CMK (cell line): ENCODE data around the gene PCIF1.
"Not testable (repeated sequence)": the region's sequence is repeated elsewhere in the genome, so short reads cannot be mapped to it uniquely, and the experiment has no call there.

Experiments
- DNase-seq: peaks from one replicate; pipeline ENCODE4 v3.0.0-alpha.2; 2010; ENCODE audit warnings: low read depth

PCIF1 gene

DNA sequence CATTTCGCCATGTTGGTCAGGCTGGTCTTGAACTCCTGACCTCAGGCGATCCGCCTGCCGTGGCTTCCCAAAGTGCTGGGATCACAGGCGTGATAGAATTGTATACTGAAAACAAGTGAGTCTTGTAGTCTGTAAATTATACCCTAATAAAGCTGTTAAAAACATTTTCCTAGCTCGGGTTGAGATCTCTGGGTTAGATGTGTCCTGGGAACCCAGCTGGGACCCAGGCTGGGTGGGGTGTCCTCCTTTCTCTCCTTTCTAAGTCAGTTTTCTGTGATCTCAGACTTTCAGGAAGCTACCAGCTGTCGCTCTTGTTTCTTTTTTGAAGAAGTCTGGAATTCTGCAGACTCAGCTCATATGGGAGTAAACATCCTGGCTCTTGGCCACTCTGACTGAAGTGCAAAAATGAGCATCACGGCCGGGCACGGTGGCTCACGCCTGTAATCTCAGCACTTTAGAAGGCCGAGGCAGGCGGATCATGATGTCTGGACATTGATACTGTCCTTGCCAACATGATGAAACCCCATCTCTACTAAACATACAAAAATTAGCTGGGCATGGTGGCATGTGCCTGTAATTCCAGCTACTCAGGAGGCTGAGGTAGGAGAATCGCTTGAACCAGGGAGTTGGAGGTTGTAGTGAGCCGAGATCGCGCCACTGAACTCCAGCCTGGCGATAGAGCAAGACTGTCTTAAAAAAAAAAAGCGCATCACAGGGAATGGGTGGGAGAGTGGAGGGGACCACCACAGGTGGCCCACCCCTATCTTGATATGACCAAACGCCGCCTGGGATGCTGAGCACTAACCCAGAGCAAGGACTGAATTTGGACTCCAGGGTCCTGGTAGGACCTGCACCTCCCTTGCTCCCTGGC is 9.9 kb upstream of the PCIF1 start:
- DNase-seq = no peak

DNA sequence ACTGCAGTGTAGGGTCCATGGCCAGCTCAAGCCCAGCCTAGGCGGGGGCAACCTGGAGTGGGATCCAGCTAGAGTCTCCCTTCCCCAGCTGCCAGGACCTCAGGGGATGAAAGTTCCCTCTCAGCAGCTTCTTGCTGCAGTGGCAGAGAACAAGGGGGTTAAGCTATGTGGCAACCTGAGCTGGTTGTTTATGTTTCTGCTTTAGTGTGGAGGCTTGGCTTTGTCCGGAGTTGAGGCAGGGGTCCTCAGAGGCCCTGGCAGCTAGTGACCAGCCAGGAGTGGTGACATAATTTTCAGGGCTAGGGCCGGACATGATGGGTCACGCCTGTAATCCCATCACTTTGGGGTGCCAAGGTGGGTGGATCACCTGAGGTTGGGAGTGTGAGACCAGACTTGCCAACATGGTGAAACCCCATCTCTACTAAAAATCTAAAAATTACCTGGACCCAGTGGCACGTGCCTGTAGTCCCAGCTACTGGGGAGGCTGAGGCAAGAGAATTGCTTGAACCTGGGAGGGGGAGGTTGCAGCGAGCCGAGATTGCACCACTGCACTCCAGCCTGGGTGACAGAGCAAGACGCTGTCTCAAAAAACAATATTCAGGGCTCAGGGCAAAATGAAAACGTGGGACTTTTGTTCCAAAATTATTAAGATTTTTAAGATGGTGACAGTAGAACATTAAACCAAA is 8.5 kb upstream of the PCIF1 start:
- no peak for DNase-seq

DNA sequence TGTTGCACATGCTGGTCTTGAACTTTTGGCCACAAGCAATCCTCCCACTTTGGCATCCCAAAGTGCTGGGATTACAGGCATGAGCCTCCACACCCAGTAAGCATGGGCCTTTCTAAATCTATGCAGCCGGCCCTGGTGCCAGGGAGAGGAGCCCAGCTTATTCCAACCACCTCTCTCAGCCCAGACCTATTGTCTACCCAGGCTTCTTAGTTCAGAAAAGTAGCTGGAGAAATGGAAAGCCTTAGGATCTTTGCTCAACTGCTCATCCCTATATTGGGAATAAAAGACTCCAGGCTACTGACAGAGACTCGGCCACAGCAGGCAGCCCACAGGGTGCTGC is 7.8 kb upstream of the PCIF1 start:
- no peak for DNase-seq

DNA sequence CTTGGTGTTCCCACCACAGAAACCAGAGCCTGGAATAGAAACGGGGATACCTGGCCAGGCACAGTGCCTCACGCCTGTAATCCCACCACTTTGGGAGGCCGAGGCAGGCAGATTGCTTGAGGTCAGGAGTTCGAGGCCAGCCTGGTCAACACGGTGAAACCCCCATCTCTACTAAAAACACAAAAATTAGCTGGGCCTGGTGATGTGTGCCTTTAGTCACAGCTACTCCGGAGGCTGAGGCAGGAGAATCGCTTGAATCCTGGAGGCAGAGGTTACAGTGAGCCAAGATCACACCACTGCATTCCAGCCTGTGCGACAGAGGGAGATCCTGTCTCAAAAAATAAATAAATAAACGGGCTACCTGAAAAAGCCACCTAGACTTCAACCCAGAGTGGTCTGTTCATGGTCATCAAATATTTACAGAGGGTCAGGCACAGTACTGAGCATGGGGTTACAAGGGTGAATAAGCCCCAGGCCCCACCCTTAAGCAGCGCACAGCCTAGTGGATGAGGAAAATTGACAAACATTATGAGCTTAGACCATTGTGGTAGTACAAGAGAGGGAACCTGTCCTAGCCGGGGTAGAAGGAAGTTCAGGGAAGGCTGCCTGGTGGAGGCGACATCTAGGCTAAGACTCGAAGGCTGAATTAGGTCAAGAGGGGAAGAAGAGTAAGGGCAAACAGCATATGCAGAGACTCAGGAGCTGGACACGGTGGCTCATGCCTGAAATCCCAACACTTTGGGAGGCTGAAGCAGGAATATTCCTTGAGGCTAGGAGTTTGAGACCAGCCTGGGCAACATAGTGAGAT is 7.2 kb upstream of the PCIF1 start:
- no peak for DNase-seq

DNA sequence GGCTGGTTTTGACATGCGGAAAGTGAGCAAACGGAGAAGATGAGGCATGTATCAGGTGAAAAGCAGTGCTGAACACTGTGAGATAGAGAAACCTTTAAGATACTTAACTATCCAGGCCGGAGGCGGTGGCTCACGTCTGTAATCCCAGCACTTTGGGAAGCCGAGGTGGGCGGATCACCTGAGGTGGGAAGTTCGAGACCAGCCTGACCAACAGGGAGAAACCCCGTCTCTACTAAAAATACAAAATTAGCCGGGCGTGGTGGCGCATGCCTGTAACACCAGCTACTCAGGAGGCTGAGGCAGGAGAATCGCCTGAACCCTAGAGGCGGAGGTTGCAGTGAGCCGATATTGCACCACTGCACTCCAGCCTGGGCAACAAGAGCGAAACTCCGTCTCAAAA is 2.8 kb upstream of the PCIF1 start:
- not testable (repeated sequence) for DNase-seq

DNA sequence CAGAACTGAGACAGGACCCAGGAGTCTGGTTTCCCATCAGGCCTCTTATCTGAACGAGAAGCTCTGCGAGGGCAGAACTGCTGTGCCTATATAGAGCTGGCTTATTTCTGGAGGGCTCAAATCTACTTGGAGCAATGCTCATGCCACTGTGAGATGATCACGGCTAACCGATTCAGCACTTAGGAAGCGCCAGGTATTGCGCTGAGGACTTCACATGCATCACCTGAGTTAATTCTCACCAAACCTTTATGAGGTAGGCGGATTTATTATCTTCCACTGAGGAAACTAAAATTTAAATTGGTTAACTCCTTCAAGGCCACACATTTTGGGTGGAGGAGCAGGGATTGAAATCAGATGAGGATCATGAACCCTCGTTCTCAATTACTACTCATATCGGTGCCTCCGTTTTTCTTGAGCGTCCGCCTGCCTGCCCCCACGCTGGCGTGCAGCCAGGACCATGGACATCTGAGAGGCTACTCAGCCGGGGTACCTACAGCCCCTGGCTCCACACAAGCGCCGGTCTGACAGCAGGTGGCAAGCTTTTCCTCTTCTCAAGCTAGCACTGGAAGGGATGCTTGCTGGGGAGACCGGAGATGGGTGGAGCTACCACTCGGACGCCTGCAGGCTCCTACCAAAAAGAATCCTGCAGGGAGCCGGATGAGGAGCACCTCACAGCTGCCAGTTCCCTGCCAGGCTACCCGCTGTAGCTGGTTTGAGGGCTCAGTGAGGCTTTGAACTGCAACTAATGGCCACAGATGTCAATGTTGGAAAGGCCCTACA is 1.0 kb upstream of the PCIF1 start:
- peak; percentile 58 for DNase-seq

DNA sequence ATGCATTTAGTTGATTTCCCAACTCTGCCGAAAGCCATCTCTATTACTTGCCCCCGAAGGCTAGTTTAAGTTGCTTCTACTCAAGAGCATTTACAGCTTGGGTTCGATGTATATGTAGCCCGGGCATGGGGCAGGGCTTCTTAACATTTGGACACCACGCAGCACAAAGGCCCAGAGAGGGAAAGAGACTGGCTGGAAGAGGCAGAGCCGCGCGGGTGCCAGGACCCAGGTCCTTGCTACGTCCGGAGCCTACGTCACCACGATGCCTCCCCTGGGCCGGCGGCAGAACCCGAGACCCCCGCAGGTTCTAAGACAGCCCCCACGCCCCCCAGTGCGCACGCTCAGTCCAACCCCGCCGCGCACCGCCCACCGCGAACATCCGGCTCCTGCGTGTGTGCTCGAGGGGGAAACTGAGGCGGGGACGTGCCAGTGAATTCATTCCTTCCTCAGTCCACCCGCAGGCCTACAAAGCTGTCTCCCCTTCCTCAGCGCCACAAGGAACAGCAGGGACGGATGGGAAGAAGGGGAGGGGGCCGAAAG is 367 bp upstream of the PCIF1 start:
- DNase-seq = no peak

DNA sequence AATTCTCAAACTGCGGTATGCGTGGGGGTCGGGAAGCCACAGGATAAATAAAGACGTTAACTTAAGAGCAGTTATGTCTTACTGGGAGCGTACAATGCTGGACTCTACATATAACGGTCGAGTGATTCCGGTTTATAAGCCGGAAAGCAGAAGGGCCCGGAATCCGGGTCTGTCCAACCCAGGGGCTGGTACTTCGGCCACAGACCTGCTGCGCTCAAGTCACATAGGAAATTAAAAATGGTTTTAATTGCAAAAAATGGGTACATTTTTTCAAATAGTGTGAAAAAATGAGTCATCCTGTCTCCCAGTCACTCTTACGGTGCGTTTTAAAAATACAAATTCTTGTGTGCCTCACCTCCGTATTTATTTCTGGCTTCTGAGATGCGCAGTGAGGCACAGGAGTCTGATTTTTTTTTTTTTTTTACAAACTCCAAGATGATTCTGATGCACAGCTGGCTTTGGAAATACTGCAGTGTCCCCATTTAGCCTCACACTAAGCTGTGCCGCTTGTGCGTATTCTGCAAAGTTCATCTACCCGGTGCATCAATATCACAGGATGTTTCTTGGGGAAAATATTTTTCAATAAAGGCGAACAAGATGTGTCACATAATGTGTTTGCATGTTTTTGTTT is 1.0 kb downstream of the PCIF1 start:
- no peak for DNase-seq

DNA sequence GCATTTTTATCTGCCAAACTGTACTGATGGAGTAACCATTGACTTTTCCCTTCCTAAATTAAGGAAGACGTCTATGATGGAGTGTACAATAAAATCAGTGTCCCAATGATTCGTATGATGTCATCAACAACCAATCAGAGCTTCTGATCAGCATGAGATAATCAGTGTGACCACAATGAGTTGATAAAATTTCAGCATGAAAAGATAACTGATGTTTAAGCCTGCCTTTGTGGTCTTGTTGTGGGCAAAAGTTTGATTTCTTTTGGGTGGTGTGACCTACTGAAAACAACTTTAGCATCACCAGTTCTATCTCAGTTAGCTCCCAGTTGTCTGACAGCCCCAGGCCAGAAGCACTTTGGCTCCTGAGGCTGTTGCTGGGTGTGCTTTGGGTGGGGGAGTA is 3.3 kb downstream of the PCIF1 start:
- no peak for DNase-seq

DNA sequence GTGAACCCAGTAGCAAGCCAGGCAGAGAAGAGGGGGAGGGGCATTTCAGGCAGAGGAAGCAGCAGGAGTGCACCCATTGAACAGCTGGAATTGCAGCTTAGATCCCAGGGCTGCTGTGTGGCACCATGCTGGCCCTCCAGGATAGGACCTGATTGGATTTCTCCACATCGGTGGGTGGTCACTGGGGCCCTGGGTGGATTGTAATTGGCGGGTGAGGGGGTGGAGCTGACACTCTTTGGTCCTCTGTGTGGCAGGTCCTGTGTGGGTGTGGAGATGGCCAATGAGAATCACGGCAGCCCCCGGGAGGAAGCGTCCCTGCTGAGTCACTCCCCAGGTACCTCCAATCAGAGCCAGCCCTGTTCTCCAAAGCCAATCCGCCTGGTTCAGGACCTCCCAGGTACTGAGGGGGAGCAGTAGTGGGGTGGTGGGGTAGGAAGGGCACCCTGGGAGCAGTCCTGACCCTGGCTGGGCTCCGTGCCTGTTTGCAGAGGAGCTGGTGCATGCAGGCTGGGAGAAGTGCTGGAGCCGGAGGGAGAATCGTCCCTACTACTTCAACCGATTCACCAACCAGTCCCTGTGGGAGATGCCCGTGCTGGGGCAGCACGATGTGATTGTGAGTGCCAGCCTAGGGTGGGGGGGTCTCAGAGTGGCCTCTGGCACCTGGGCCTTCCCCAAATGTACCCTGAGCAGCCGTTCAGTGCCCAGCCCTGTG is 4.4 kb downstream of the PCIF1 start:
- no peak for DNase-seq

DNA sequence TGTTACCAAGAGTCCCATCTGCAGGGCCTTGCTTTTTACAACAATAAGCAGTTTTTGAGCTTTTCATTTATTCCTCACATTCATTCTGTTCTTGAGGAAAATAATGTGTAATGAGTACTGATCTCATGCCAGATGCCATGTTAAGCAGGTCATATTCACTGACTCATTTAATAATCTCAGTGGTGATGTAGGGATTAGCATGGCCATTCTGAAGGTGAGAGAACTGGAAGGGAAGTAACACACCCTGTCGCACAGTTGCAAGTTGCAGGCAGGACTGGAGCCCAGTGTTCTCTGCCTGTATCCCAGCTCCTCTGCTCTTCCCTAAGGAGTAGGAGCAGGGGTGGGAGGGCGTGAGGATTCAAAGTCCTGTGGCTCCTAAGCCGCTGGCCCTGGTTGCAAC is 5.6 kb downstream of the PCIF1 start:
- no peak for DNase-seq

DNA sequence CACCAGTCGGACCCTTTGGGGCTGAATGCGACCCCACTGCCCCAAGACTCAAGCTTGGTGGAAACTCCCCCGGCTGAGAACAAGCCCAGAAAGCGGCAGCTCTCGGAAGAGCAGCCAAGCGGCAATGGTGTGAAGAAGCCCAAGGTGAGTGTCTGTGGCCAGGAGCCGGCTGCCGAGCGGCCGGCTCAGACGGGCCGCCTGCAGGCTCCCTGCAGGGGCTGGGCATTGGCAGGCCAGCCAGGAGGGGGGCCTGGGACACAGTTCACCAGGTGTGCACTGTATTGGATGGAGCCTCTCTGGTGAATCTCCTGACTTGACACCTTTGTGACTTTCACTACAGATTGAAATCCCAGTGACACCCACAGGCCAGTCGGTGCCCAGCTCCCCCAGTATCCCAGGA is 6.0 kb downstream of the PCIF1 start:
- no peak for DNase-seq

DNA sequence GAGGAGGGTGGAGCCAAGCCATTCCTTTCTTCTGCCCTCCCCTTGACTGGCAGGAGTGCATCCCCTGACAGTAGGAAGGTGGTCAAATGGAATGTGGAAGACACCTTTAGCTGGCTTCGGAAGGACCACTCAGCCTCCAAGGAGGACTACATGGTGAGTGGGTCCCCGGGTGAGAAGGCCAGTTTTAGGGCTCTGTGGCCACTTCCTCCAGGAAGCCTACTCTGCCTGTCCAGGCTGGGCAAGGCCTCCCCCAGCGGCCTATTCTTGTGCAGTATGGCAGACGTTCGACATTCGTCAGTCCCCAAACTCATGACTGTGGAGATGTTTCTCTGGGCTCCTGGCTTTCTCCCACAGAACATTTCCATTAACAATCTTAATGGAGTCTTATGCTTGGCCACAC is 9.1 kb downstream of the PCIF1 start:
- no peak for DNase-seq

DNA sequence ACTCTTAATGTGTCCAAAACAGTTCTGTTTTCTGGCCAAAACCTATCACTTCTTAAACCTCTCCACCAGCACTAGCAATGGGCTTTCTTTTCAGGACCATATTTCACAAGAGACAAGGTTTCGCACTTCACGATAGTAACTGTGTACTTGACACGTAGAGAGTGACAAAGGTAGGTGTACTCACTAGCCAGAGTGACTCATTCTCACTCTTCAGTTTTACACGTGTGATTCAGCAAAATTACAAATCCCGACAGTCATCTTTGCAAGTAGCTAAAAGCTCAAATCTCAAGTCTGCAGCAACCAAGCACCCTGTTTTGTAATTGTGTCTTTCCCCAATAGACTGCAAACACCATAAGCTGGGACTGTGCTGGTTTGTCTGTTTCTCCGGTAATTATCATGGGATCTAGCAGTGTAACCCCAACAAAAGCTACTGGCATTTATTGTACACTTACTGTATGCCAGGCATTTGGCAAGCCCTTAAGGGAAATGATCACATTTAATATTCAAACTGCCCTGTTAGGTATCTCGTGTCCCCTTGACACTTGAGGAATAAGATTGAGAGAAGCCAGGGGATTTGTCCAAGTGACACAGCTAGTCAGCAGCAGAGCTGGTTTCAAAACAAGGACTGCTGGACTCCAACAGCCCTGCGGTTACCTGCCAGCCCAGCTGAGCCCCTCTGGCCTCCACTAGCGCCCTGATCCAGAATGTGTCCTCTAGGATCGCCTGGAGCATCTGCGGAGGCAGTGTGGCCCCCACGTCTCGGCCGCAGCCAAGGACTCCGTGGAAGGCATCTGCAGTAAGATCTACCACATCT is 9.9 kb downstream of the PCIF1 start:
- DNase-seq = no peak

DNA sequence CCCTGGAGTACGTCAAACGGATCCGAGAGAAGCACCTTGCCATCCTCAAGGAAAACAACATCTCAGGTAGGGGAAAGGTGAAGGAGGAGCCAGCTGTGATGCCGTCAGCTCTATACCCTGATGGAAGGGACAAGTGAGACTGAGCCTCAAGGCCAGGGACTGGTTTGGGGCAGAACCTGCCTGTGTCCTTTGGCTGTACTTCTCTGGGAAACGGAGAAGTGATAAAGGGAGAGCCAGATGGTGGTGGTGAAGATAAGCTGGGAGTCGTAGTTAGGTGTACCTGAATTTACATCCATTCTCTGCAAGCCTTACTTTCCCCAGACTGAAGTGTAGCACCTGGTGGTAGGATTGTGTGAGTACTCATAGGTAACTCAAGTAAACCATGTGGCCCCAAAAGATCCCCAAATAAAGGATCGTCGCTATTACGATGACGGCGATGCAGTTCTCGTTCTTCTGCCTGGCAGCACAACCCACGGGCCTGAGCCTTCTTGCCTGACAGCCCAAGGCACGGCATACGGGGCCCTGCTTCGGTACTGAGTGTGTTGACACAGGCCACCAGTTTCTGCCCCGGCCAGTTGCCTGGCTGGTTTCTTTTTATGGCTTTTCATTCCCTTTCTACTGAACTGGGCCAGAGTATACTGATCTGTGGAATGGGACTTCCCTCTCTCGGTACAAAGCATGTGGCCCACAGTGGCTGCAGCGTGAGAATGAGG is 10.6 kb downstream of the PCIF1 start:
- no peak for DNase-seq

DNA sequence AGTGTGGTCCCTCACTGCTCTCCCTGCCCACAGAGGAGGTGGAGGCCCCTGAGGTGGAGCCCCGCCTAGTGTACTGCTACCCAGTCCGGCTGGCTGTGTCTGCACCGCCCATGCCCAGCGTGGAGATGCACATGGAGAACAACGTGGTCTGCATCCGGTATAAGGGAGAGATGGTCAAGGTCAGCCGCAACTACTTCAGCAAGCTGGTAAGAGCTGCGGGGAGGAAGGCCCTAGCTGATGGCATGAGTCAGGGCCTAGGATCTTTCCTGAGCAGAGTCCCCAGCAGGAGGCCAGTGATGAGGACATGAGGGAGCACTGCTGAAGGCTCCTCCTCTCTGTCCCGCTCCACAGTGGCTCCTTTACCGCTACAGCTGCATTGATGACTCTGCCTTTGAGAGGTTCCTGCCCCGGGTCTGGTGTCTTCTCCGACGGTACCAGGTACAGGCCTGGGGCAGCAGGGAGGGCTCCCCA is 11.2 kb downstream of the PCIF1 start:
- no peak for DNase-seq

DNA sequence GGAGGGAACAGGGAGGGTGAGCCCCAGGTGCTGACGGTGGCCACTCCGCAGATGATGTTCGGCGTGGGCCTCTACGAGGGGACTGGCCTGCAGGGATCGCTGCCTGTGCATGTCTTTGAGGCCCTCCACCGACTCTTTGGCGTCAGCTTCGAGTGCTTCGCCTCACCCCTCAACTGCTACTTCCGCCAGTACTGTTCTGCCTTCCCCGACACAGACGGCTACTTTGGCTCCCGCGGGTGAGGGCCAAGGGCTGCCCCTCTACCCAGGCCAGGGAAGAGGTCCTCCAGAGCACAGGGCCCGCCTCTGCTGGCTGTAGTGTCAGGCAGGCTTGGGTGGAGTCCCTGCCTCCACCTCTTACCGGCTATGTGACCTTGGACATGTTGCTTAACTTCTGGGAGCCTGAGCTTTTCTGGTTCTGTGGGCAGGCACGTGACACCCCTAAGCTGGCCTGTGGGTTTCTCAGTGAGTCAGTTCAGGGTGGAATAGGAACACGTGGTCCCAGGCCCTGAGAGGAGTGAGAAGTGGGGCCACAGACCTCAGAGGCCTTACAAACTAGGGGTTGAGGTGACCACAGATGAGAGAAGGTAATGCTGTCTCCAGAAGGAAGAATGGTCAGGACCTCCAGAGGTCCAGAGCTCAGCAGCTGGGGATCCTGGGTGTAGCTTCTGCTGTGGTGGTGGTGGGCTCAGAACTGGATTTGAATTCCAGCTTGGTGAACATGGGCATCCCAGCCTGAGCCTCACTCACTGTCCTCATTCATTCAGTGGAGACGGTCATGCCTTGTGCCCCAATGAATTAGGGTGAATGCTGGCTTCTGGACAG is 11.9 kb downstream of the PCIF1 start:
- no peak for DNase-seq
